Epithelial cell of esophagus (primary cell): ENCODE results near the gene RNF220.

Experiments used
- DNase-seq: peaks from one replicate; pipeline ENCODE4 v3.0.0; 2010; ENCODE audit warnings: low read depth
- H3K4me3 ChIP-seq: 2 replicates; pipeline ENCODE4 v1.5.1; 2011; ENCODE audit warnings: mild to moderate bottlenecking, low read length, control low read depth
- CTCF ChIP-seq: IDR thresholded peaks from 2 replicates; pipeline ENCODE4 v1.5.1; 2011; ENCODE audit warnings: low read depth, mild to moderate bottlenecking, low read length, control low read depth, inconsistent platforms; ENCODE audit not compliant: insufficient read depth; ENCODE audit errors: missing control alignments

Gene RNF220

GRCh38 chr1:44642925-44643324 is 237.9 kb downstream of the RNF220 start:
- H3K4me3 ChIP-seq, result no peak overlapping the region
- TF ChIP-seq CTCF, result no peak
- no peak for DNase-seq

- no peak for TF ChIP-seq CTCF
- no peak for DNase-seq
- no peak overlapping the region for H3K4me3 ChIP-seq
Observed at GRCh38 chr1:44643721-44644334, 238.8 kb downstream of the RNF220 start.

- no peak overlapping the region for H3K4me3 ChIP-seq
- DNase-seq, result no peak
- no peak for TF ChIP-seq CTCF
Observed at GRCh38 chr1:44644806-44645205, 239.8 kb downstream of the RNF220 start.

GRCh38 chr1:44645476-44646244 is 240.6 kb downstream of the RNF220 start:
- no peak overlapping the region for H3K4me3 ChIP-seq
- no peak for TF ChIP-seq CTCF
- DNase-seq, result no peak

- no peak for TF ChIP-seq CTCF
- DNase-seq, result peak; percentile 19
- no peak overlapping the region for H3K4me3 ChIP-seq
Observed at GRCh38 chr1:44646261-44647110, 241.4 kb downstream of the RNF220 start.

- DNase-seq, result no peak
- H3K4me3 ChIP-seq, result no peak overlapping the region
- TF ChIP-seq CTCF, result no peak
Observed at GRCh38 chr1:44647896-44648295, 242.8 kb downstream of the RNF220 start.
